Mononuclear cell (primary cell): ENCODE results near the gene INMT. TPM values are rescaled to one million over a fixed set of nuclear protein-coding genes. Genes with fewer than 3 reads are reported as not detected.

Experiments
- H3K27me3 ChIP-seq: 2 replicates; pipeline ENCODE4 v1.6.0; 2011; ENCODE audit warnings: low read length, control low read depth; ENCODE audit not compliant: insufficient read depth
- H3K4me1 ChIP-seq: 2 replicates; pipeline ENCODE4 v1.5.1; 2011; ENCODE audit warnings: mild to moderate bottlenecking, low read length, control low read depth; ENCODE audit not compliant: insufficient read depth
- H3K4me3 ChIP-seq: 2 replicates; pipeline ENCODE4 v1.5.1; 2011; ENCODE audit warnings: mild to moderate bottlenecking, low read length, moderate library complexity
- H3K9me3 ChIP-seq: 2 replicates; pipeline ENCODE4 v1.5.1; 2011; ENCODE audit warnings: low read depth, mild to moderate bottlenecking, control low read depth, low read length
- total RNA-seq: library from RNA; depleted of rRNA; stranded (reverse); fragments of >200 nt; gene quantifications from one replicate; pipeline ENCODE4 v1.2.3, GENCODE V29; 2012

The INMT gene
- total RNA-seq, 1 donor: 0.52 TPM

- no peak overlapping the region for H3K4me3 ChIP-seq
- H3K27me3 ChIP-seq: no peaks in the 10 kb centered on the region
- no peaks in the 10 kb centered on the region for H3K4me1 ChIP-seq
- H3K9me3 ChIP-seq: no peaks in the 10 kb centered on the region
These were observed 3.6 kb downstream of the INMT start for GRCh38 chr7:30755384-30756154.

- H3K4me3 ChIP-seq: no peak overlapping the region
- no peaks in the 10 kb centered on the region for H3K9me3 ChIP-seq
- H3K27me3 ChIP-seq: no peaks in the 10 kb centered on the region
- H3K4me1 ChIP-seq: no peaks in the 10 kb centered on the region
These were observed 5.4 kb downstream of the INMT start for GRCh38 chr7:30757342-30757692.

GRCh38 chr7:30760514-30761213, 8.7 kb downstream of the INMT start:
- H3K27me3 ChIP-seq: no peaks in the 10 kb centered on the region
- no peaks in the 10 kb centered on the region for H3K4me1 ChIP-seq
- no peak overlapping the region for H3K4me3 ChIP-seq
- no peaks in the 10 kb centered on the region for H3K9me3 ChIP-seq

GRCh38 chr7:30761214-30762156, 9.6 kb downstream of the INMT start:
- H3K9me3 ChIP-seq: no peaks in the 10 kb centered on the region
- H3K4me1 ChIP-seq: no peaks in the 10 kb centered on the region
- no peaks in the 10 kb centered on the region for H3K27me3 ChIP-seq
- no peak overlapping the region for H3K4me3 ChIP-seq

GRCh38 chr7:30764030-30764975, 12.4 kb downstream of the INMT start:
- H3K9me3 ChIP-seq: no peaks in the 10 kb centered on the region
- H3K27me3 ChIP-seq: no peaks in the 10 kb centered on the region
- no peaks in the 10 kb centered on the region for H3K4me1 ChIP-seq
- no peak overlapping the region for H3K4me3 ChIP-seq

- H3K9me3 ChIP-seq: no peaks in the 10 kb centered on the region
- H3K4me1 ChIP-seq: no peaks in the 10 kb centered on the region
- no peaks in the 10 kb centered on the region for H3K27me3 ChIP-seq
- no peak overlapping the region for H3K4me3 ChIP-seq
These were observed 13.5 kb downstream of the INMT start for GRCh38 chr7:30765408-30765807.

GRCh38 chr7:30770845-30771173, 18.9 kb downstream of the INMT start:
- no peaks in the 10 kb centered on the region for H3K9me3 ChIP-seq
- peaks cover 9% of the 10 kb centered on the region for H3K4me1 ChIP-seq
- peak overlapping the region; percentile 65 for H3K4me3 ChIP-seq
- no peaks in the 10 kb centered on the region for H3K27me3 ChIP-seq

- Histone ChIP-seq H3K4me1 (peaks cover 9% of the 10 kb centered on the region), H3K27me3 (no peaks in the 10 kb centered on the region), H3K4me3 (peak within 1 kb of the TSS; percentile 65), H3K9me3 (no peaks in the 10 kb centered on the region)
These were observed 19.4 kb downstream of the INMT start, which contains the start of gene MINDY4 for GRCh38 chr7:30771174-30771879. Gene MINDY4, plus strand, starts transcription at chr7:30771417. Its CDS starts 77 bp downstream, at chr7:30771494.

- Histone ChIP-seq H3K4me1 (peaks cover 9% of the 10 kb centered on the region), H3K9me3 (no peaks in the 10 kb centered on the region), H3K4me3 (peak overlapping the region; percentile 65), H3K27me3 (no peaks in the 10 kb centered on the region)
These were observed 20.0 kb downstream of the INMT start for GRCh38 chr7:30771880-30772425.

- Histone ChIP-seq H3K4me3 (no peak overlapping the region), H3K27me3 (no peaks in the 10 kb centered on the region), H3K9me3 (no peaks in the 10 kb centered on the region), H3K4me1 (peaks cover 9% of the 10 kb centered on the region)
These were observed 21.0 kb downstream of the INMT start for GRCh38 chr7:30772984-30773383.

- Histone ChIP-seq H3K4me3 (no peak overlapping the region), H3K4me1 (peaks cover 6% of the 10 kb centered on the region), H3K27me3 (no peaks in the 10 kb centered on the region), H3K9me3 (no peaks in the 10 kb centered on the region)
These were observed 24.1 kb downstream of the INMT start for GRCh38 chr7:30775992-30776391.

GRCh38 chr7:30776971-30777370, 25.0 kb downstream of the INMT start:
- no peak overlapping the region for H3K4me3 ChIP-seq
- no peaks in the 10 kb centered on the region for H3K9me3 ChIP-seq
- H3K4me1 ChIP-seq: peaks cover 3% of the 10 kb centered on the region
- H3K27me3 ChIP-seq: no peaks in the 10 kb centered on the region

GRCh38 chr7:30778255-30779025, 26.5 kb downstream of the INMT start:
- no peaks in the 10 kb centered on the region for H3K27me3 ChIP-seq
- H3K9me3 ChIP-seq: no peaks in the 10 kb centered on the region
- no peaks in the 10 kb centered on the region for H3K4me1 ChIP-seq
- H3K4me3 ChIP-seq: no peak overlapping the region
